MCF 10A (cell line): ENCODE results near the gene ITGB1BP1. TPM values are rescaled to one million over a fixed set of nuclear protein-coding genes. Genes with fewer than 3 reads are reported as not detected.

Experiments
- BruUV-seq: library from RNA; stranded (reverse); fragments of 400-500 nt; replicated peaks from 2 replicates; lab custom pipeline; 2021; lab: Mats Ljungman, UMichigan
- CTCF ChIA-PET: fragments of 300-600 bp; sonication (Branson Sonifier 250); formaldehyde crosslinking; extraction: SDS; loops from one replicate; lab custom pipeline; 2021; ENCODE audit warnings: antibody characterized with exemption, inconsistent platforms; lab: Yijun Ruan, JAX
- POLR2A ChIA-PET: fragments of 300-600, 350-650 bp; sonication (Branson Sonifier 250); formaldehyde crosslinking; extraction: SDS; loops from one replicate; lab custom pipeline; 2020; ENCODE audit warnings: antibody characterized with exemption, inconsistent platforms; lab: Yijun Ruan, JAX
- DNase-seq: peaks from one replicate; pipeline ENCODE4 v3.0.0-alpha.2; 2018; ENCODE audit not compliant: unreplicated experiment
- H3K27ac Mint-ChIP-seq: one replicate; pipeline ENCODE4 v1.8.0; 2022; ENCODE audit warnings: mild to moderate bottlenecking, low read depth, mixed read lengths; ENCODE audit not compliant: unreplicated experiment
- H3K27me3 Mint-ChIP-seq: one replicate; pipeline ENCODE4 v1.8.0; 2022; ENCODE audit warnings: mixed read lengths; ENCODE audit not compliant: insufficient read depth, unreplicated experiment
- H3K36me3 Mint-ChIP-seq: one replicate; pipeline ENCODE4 v1.8.0; 2022; ENCODE audit warnings: mild to moderate bottlenecking, moderate library complexity, mixed read lengths; ENCODE audit not compliant: insufficient read depth, unreplicated experiment
- H3K4me1 Mint-ChIP-seq: one replicate; pipeline ENCODE4 v1.8.0; 2022; ENCODE audit warnings: mixed read lengths; ENCODE audit not compliant: insufficient read depth, unreplicated experiment
- H3K4me3 Mint-ChIP-seq: one replicate; pipeline ENCODE4 v1.8.0; 2022; ENCODE audit warnings: mild to moderate bottlenecking, moderate library complexity, mixed read lengths; ENCODE audit not compliant: unreplicated experiment
- H3K9me3 Mint-ChIP-seq: one replicate; pipeline ENCODE4 v1.8.0; 2022; ENCODE audit warnings: mixed read lengths; ENCODE audit not compliant: unreplicated experiment
- intact Hi-C: fragments of 100-400 bp; cut with micrococcal nuclease; formaldehyde crosslinking; loops from 2 replicates; pipeline ENCODE4 v1.14.1; 2022
- total RNA-seq: library from RNA; stranded (reverse); gene quantifications from 2 replicates; pipeline ENCODE4 v1.2.3, GENCODE V29; 2022
- TF ChIP-seq, protein P1 (sequence below): fragments of 200-600 bp; IDR thresholded peaks from one replicate; pipeline ENCODE4 v1.8.0; 2022; ENCODE audit warnings: antibody characterized with exemption, mild to moderate bottlenecking; ENCODE audit not compliant: unreplicated experiment

ITGB1BP1 gene
- total RNA-seq, 1 experiment from 2014 or later = 125 TPM

DNA sequence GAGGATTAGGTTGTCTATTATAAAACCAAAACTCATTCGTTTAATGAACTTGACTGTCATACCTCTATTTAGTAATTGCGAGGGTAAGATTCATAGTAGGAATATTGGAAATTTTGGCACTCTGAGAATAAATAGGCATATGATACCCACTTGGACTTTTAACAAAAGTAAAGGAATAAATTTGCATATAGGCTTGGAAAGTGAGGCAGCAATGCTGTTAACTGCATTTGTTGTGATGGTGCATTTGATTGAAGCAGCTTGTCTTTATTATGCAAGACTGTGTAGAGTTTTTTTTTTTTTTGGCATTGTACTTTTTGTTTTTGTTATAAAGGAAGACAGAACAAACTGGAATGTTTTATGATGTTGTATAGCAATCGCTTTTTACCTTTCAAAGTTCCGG is 18.9 kb downstream of the ITGB1BP1 start:
- H3K27ac Mint-ChIP-seq = no peak overlapping the region
- intact Hi-C loops = no loop called here
- peaks cover 68% of the 10 kb centered on the region for H3K36me3 Mint-ChIP-seq
- TF ChIP-seq, protein P1, sequence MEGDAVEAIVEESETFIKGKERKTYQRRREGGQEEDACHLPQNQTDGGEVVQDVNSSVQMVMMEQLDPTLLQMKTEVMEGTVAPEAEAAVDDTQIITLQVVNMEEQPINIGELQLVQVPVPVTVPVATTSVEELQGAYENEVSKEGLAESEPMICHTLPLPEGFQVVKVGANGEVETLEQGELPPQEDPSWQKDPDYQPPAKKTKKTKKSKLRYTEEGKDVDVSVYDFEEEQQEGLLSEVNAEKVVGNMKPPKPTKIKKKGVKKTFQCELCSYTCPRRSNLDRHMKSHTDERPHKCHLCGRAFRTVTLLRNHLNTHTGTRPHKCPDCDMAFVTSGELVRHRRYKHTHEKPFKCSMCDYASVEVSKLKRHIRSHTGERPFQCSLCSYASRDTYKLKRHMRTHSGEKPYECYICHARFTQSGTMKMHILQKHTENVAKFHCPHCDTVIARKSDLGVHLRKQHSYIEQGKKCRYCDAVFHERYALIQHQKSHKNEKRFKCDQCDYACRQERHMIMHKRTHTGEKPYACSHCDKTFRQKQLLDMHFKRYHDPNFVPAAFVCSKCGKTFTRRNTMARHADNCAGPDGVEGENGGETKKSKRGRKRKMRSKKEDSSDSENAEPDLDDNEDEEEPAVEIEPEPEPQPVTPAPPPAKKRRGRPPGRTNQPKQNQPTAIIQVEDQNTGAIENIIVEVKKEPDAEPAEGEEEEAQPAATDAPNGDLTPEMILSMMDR = no peak
- ChIA-PET POLR2A (no interaction called here), CTCF (interaction anchor here (0.6 kb wide), 2 partner anchors 19 to 39 kb away, joined by 3 read pairs; partner anchors contain the start of gene ITGB1BP1)
- DNase-seq = no peak
- no peak overlapping the region for H3K4me3 Mint-ChIP-seq
- no peaks in the 10 kb centered on the region for H3K27me3 Mint-ChIP-seq
- no TSS peak for BruUV-seq
- peaks cover 9% of the 10 kb centered on the region for H3K4me1 Mint-ChIP-seq
- no peaks in the 10 kb centered on the region for H3K9me3 Mint-ChIP-seq

DNA sequence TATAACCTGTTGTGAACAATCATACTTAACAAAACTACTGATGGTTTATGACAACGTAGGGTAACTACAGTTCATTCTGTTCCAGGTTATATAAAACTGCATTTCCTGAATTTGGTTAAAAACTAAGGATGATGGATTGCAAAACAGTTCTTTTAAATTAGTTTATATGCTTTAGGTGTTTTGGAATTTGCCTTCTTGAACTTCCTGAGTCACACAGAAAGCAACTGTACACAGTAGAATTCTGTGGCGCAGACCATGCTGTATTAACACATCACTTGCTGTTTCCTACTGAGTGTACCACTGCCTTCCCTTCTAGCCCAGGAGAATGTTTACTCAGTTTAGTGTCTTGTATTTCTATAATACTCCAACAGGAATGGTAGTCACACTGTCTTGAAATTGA is 19.4 kb downstream of the ITGB1BP1 start:
- H3K4me3 Mint-ChIP-seq = no peak overlapping the region
- TF ChIP-seq, protein P1 = no peak
- CTCF ChIA-PET = interaction anchor here (0.6 kb wide), 2 partner anchors 19 to 39 kb away, joined by 3 read pairs; partner anchors contain the start of gene ITGB1BP1
- no peaks in the 10 kb centered on the region for H3K27me3 Mint-ChIP-seq
- BruUV-seq = TSS peak; percentile 33
- intact Hi-C loops = no loop called here
- H3K36me3 Mint-ChIP-seq = peaks cover 68% of the 10 kb centered on the region
- H3K9me3 Mint-ChIP-seq = no peaks in the 10 kb centered on the region
- POLR2A ChIA-PET = no interaction called here
- no peak overlapping the region for H3K27ac Mint-ChIP-seq
- H3K4me1 Mint-ChIP-seq = peaks cover 5% of the 10 kb centered on the region
- DNase-seq = no peak

DNA sequence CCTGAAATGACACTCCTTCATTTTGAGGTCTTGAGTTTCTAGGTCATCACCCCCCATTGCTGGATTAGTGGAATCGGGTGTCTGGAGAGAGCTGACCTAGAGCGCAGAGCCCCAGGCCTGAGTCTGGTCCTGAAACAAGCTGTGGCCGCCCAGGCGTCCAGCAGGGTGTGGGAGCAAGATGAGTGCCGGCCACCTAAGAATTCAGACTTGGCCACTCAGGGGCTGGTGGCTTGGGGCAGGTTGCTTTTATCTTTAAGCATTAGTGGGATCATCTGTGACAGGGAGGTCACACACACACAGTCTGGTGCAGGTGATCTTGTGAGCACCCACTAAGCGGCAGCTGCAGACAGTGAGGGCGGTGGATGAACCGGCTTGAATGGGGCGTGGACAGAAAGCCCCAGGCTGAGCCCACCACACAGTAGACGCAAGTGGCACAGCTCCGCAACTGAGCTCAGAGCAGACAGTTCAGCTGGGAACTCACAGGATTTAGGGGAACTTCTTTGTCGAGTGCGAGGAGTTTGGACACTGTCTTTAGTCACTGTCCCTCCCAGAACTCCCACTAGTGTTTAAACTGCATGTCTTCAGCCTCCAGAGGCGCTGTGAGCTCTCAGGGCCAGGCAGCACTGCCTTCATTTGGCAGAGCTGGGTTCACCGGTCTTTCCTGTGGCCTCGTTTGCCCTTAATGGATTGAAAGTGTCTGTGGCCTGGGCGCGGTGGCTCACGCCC is 21.5 kb downstream of the ITGB1BP1 start:
- BruUV-seq = no TSS peak
- peaks cover 71% of the 10 kb centered on the region for H3K36me3 Mint-ChIP-seq

DNA sequence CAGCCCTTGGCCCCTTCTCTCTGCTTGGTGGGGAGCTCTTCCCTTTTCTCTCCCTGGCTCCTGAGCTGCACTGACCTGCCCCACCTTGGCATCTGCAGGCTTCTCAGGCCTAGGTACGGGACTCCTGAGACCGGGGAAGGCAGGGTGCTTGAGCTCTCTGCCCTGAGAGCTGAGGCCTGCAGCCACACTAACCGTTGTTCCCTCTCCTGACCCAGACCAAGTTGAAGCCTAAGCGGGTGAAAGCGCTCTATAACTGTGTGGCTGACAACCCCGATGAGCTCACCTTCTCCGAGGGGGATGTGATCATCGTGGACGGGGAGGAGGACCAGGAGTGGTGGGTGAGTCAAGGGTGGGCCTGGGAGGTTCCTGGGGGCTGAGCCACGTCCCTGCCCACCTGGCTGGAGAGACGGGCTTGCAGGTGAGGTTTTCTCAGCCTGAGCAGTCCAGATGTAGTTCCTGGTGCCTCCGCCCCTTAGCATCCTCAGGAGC is 22.2 kb downstream of the ITGB1BP1 start:
- H3K4me3 Mint-ChIP-seq = no peak overlapping the region
- TF ChIP-seq, protein P1 = no peak
- H3K36me3 Mint-ChIP-seq = peaks cover 70% of the 10 kb centered on the region
- no peak for DNase-seq
- intact Hi-C loops = no loop called here
- no peaks in the 10 kb centered on the region for H3K4me1 Mint-ChIP-seq
- BruUV-seq = no TSS peak
- POLR2A ChIA-PET = interaction anchor here (0.5 to 2.4 kb wide), 3 partner anchors 8 to 256 kb away, joined by 3 to 10 read pairs (median 4); no protein-coding TSS in a partner anchor
- H3K27ac Mint-ChIP-seq = peak overlapping the region; percentile 57
- CTCF ChIA-PET = interaction anchor here (1.6 kb wide), 1 partner anchor 14 kb away, joined by 3 read pairs; no protein-coding TSS in a partner anchor
- H3K27me3 Mint-ChIP-seq = no peaks in the 10 kb centered on the region
- H3K9me3 Mint-ChIP-seq = no peaks in the 10 kb centered on the region

More for the DNA sequence above, 21.5 kb downstream of the ITGB1BP1 start:
- CTCF ChIA-PET = no interaction called here
- no peak for DNase-seq
- H3K9me3 Mint-ChIP-seq = no peaks in the 10 kb centered on the region
- intact Hi-C loops = no loop called here
- POLR2A ChIA-PET = interaction anchor here (1.1 to 2.4 kb wide), 3 partner anchors 9 to 14 kb away, joined by 3 to 10 read pairs (median 3); no protein-coding TSS in a partner anchor
- H3K4me3 Mint-ChIP-seq = no peak overlapping the region
- no peak overlapping the region for H3K27ac Mint-ChIP-seq
- TF ChIP-seq, protein P1 = no peak
- no peaks in the 10 kb centered on the region for H3K4me1 Mint-ChIP-seq
- no peaks in the 10 kb centered on the region for H3K27me3 Mint-ChIP-seq
